Measurements from ENCODE around the gene SLMAP. TPM values are rescaled to one million over a fixed set of nuclear protein-coding genes. Genes with fewer than 3 reads are reported as not detected.

SLMAP gene
- total and polyA plus RNA-seq, 10 donors: 7.8 to 77.3 (median 62.9) TPM

- H3K4me1 ChIP-seq: peaks cover 5 to 72% (median 28%) of the 10 kb centered on the region in 6 donors
- H3K9me3 ChIP-seq: no peaks in the 10 kb centered on the region
- intact Hi-C loops (cut with DNase I; ENCODE audit: low total_unique reads): no loop called here
- no peaks in the 10 kb centered on the region for H3K36me3 ChIP-seq
- no peak overlapping the region for H3K4me3 ChIP-seq
- H3K27ac ChIP-seq: no peak overlapping the region
- TF ChIP-seq CTCF (IDR thresholded peaks at IDR 0.05 in 8 of 11, conservative IDR thresholded peaks at IDR 0.05 in 3 of 11): no peak
- TF ChIP-seq POLR2A (IDR thresholded peaks at IDR 0.05): no peak
- no peak for TF ChIP-seq POLR2AphosphoS5 (IDR thresholded peaks at IDR 0.05)
- no peak for DNase-seq
- WGBS, 5 donors: 93 to 100% (median 100%) methylated on average over 1 of the region's 1 CpG
- H3K27me3 ChIP-seq (replicated peaks in 1 of 7): no peaks in the 10 kb centered on the region
These were observed 28.1 kb downstream of the SLMAP start for GRCh38 chr3:57784089-57784735.

- intact Hi-C loops (cut with DNase I; ENCODE audit: low total_unique reads): no loop called here
- peaks cover 5 to 67% (median 28%) of the 10 kb centered on the region in 6 donors for H3K4me1 ChIP-seq
- 83 to 90% (median 89%) methylated on average over 1 of the region's 1 CpG for WGBS, 5 donors
- H3K36me3 ChIP-seq: no peaks in the 10 kb centered on the region
- no peak for DNase-seq
- no peak overlapping the region for H3K27ac ChIP-seq
- no peaks in the 10 kb centered on the region for H3K9me3 ChIP-seq
- no peak overlapping the region for H3K4me3 ChIP-seq
- H3K27me3 ChIP-seq (replicated peaks in 1 of 7): no peaks in the 10 kb centered on the region
- TF ChIP-seq POLR2A (IDR thresholded peaks at IDR 0.05) (no peak), CTCF (IDR thresholded peaks at IDR 0.05 in 8 of 11, conservative IDR thresholded peaks at IDR 0.05 in 3 of 11) (no peak), POLR2AphosphoS5 (IDR thresholded peaks at IDR 0.05) (no peak)
These were observed 29.3 kb downstream of the SLMAP start for GRCh38 chr3:57785446-57785845.

GRCh38 chr3:57787867-57788623 is 31.9 kb downstream of the SLMAP start:
- no peaks in the 10 kb centered on the region for H3K9me3 ChIP-seq
- no peak for TF ChIP-seq CTCF (IDR thresholded peaks at IDR 0.05 in 8 of 11, conservative IDR thresholded peaks at IDR 0.05 in 3 of 11)
- TF ChIP-seq POLR2AphosphoS5 (IDR thresholded peaks at IDR 0.05): no peak
- no peak for TF ChIP-seq POLR2A (IDR thresholded peaks at IDR 0.05)
- H3K4me1 ChIP-seq: peaks cover 5 to 81% (median 30%) of the 10 kb centered on the region in 6 donors
- H3K27ac ChIP-seq: peak overlapping the region in 3 of 8 donors; percentile 1 to 45 (median 6)
- 53 to 67% (median 66%) methylated on average over 2 of the region's 2 CpGs for WGBS, 5 donors
- no peak overlapping the region for H3K4me3 ChIP-seq
- H3K36me3 ChIP-seq: no peaks in the 10 kb centered on the region
- intact Hi-C loops (cut with DNase I; ENCODE audit: low total_unique reads): no loop called here
- no peak for DNase-seq
- no peaks in the 10 kb centered on the region for H3K27me3 ChIP-seq (replicated peaks in 1 of 7)

GRCh38 chr3:57788624-57789018 is 32.5 kb downstream of the SLMAP start:
- intact Hi-C loops (cut with DNase I; ENCODE audit: low total_unique reads): no loop called here
- 88 to 96% (median 92%) methylated on average over 3 of the region's 3 CpGs for WGBS, 5 donors
- H3K4me1 ChIP-seq: peaks cover 5 to 80% (median 29%) of the 10 kb centered on the region in 6 donors
- TF ChIP-seq CTCF (IDR thresholded peaks at IDR 0.05 in 8 of 11, conservative IDR thresholded peaks at IDR 0.05 in 3 of 11) (no peak), POLR2AphosphoS5 (IDR thresholded peaks at IDR 0.05) (no peak), POLR2A (IDR thresholded peaks at IDR 0.05) (no peak)
- DNase-seq: no peak
- peak overlapping the region in 2 of 8 donors; percentile 1 to 45 for H3K27ac ChIP-seq
- no peaks in the 10 kb centered on the region for H3K36me3 ChIP-seq
- no peaks in the 10 kb centered on the region for H3K9me3 ChIP-seq
- no peaks in the 10 kb centered on the region for H3K27me3 ChIP-seq (replicated peaks in 1 of 7)
- no peak overlapping the region for H3K4me3 ChIP-seq
